D721Med (cell line): ENCODE measurements around the gene NECTIN2.
A peak's percentile ranks its signal among the peaks of the same experiment; 100 is the strongest.

Source experiments
- DNase-seq: peaks from one replicate; pipeline ENCODE4 v3.0.0; 2011; ENCODE audit warnings: low spot score; ENCODE audit not compliant: insufficient read length
- FAIRE-seq: peaks from 2 replicates; lab custom pipeline; 2011; peaks lifted over from hg19 to GRCh38; lab: Jason Lieb, UNC
- TF ChIP-seq, protein P1 (sequence below): IDR thresholded peaks from 2 replicates; pipeline ENCODE4 v1.5.1; 2012; ENCODE audit warnings: mild to moderate bottlenecking, control low read depth; ENCODE audit not compliant: insufficient read depth; ENCODE audit errors: missing control alignments

Gene NECTIN2

GRCh38 chr19:44807162-44807561 is 38.9 kb upstream of the NECTIN2 start:
- DNase-seq = no peak
- no peak for FAIRE-seq
- TF ChIP-seq, protein P1, sequence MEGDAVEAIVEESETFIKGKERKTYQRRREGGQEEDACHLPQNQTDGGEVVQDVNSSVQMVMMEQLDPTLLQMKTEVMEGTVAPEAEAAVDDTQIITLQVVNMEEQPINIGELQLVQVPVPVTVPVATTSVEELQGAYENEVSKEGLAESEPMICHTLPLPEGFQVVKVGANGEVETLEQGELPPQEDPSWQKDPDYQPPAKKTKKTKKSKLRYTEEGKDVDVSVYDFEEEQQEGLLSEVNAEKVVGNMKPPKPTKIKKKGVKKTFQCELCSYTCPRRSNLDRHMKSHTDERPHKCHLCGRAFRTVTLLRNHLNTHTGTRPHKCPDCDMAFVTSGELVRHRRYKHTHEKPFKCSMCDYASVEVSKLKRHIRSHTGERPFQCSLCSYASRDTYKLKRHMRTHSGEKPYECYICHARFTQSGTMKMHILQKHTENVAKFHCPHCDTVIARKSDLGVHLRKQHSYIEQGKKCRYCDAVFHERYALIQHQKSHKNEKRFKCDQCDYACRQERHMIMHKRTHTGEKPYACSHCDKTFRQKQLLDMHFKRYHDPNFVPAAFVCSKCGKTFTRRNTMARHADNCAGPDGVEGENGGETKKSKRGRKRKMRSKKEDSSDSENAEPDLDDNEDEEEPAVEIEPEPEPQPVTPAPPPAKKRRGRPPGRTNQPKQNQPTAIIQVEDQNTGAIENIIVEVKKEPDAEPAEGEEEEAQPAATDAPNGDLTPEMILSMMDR = no peak

DNA sequence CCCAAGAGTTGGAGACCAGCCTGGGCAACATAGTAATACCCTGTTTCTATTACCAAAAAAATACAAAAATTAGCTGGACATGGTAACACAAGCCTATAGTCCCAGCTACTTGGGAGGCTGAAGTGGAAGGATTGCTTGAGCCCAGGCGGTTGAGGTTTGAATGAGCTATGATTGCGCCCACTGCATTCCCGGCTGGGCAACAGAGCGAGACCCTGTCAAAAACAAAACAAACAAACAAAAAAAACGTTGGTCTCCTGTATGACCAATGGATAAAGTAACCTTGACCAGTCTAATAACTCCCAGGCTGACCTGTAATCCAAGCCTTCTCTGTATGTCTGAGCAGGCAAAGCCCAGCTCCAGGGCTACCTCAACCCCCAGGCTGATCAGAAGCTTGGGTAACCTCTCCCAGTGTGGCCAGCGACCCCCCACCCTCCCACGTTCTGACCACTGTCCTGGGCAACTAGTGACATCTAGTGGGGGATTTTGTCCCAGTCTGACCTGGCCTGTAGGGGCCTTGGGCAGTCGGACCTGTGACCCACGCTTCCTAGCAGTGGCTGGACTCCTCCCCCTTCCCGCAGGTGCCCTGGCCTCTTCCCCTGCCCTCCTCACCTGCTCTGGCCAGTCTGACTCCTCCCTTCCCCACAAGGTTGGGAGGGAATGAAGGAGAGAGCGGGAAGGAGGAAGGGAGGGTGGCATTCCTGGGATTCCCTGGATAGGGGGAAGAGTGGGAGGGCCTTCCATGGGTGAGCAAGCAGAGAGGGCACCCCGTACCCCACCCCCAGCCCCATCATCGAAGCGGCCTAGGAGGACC is 38.2 kb upstream of the NECTIN2 start:
- DNase-seq (no peak), FAIRE-seq (no peak)
- TF ChIP-seq, protein P1 = peak; percentile 18

DNA sequence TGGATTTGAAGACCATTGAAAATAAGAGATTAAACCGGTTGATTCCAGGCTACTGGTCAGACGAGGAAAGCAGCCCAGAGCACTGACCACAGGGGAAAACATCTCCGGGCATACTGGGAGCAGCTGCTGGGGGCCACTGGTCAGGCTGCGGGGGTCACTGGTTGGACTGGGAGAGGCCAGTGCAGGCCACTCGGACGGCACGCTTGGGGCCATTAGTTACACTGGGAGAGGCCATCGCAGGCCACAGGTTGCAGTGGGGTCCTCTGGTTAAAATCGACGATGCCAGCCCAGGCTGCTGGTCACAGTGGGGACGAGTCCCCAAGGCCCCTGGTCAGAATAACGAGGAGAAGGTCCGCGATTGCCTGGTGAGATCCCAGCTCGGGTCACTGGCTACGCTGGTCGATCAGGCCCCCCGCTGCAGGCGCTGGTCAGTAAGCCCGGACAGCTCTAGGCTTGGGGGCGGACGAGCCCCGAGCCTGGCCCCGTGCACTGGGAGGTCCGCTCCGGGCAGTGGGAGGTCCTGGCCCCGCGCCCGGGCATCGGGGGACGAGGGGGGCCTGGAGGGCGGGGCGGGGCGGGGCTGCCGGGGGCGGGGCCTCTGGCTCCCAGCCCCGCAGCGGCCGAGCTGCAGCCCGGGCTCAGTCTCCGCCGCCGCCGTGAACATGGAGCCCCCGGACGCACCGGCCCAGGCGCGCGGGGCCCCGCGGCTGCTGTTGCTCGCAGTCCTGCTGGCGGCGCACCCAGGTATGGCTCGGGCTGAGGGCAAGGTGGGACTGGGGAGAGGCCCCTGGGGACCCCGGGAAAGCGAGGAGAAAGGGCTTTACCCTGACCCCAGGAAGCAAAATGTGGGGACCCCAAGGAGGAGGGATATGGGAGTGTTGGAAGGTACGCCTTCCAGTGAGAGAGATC is 37.4 kb upstream of the NECTIN2 start, which contains the start of gene BCAM:
BCAM (plus strand) TSS at position 641 of the 909 bp plus-strand sequence; CDS start at position 663, 22 bp downstream.
- peak; percentile 94 for DNase-seq
- FAIRE-seq = no peak
- TF ChIP-seq, protein P1 = no peak

- TF ChIP-seq, protein P1 = no peak
- DNase-seq (no peak), FAIRE-seq (no peak)
These were observed 36.4 kb upstream of the NECTIN2 start for GRCh38 chr19:44809577-44810233.

DNA sequence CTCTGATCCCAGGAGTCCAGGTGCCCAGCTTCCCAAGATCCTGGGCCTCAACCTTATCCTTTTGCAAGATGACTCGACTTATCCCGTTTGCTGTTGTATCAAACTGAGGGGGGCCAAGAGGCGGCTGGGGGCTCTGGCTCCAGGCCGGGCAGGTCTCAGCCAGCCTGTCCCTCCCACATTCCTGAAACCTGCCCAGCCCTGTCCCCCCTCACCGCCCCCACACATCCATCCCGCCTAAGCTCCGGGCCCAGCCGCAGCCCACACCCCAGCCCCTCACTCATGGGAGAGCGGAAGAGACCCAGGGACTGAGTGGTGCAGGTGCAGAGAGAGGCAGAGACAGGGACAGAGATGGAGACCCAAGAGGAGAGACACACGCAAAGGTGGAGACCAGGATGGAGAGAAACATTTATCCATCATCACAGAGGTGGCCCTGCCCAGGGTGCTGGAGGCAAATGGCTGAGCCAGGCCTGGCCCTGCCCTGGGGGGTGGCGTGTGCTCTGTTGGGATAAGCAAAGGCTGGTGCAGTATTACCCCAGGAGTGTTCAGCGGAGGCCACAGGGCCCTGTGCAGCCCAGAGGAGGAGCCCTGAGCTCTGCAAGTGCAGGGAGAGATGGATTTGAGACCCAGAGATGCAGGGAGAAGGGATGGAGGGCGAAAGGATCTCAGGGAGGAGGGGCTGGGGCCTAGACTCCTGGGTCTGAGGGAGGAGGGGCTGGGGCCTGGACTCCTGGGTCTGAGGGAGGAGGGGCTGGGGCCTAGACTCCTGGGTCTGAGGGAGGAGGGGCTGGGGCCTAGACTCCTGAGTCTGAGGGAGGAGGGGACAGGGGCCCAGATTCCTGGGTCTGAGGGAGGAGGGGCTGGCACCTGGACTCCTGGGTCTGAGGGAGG is 35.6 kb upstream of the NECTIN2 start:
- TF ChIP-seq, protein P1 = no peak
- FAIRE-seq (no peak), DNase-seq (no peak)

- TF ChIP-seq, protein P1 = no peak
- FAIRE-seq (no peak), DNase-seq (no peak)
These were observed 35.0 kb upstream of the NECTIN2 start for GRCh38 chr19:44811122-44811419.
